NT2/D1 (cell line): Measurements from ENCODE around the gene CLCA4.

Experiments
- DNase-seq: peaks from one replicate; pipeline ENCODE4 v3.0.0-alpha.2; 2011; ENCODE audit warnings: low read depth, low spot score
- H3K27me3 ChIP-seq: 2 replicates; pipeline ENCODE4 v1.6.0; 2011; ENCODE audit warnings: mild to moderate bottlenecking; ENCODE audit not compliant: insufficient read length, insufficient read depth
- H3K36me3 ChIP-seq: 2 replicates; pipeline ENCODE4 v1.6.1; 2011; ENCODE audit warnings: mild to moderate bottlenecking, low read length, mixed read lengths; ENCODE audit not compliant: insufficient read depth, insufficient read length
- H3K4me1 ChIP-seq: 2 replicates; pipeline ENCODE4 v1.5.1; 2011; ENCODE audit not compliant: insufficient read depth, insufficient read length
- H3K4me3 ChIP-seq: 2 replicates; pipeline ENCODE4 v1.5.1; 2011; ENCODE audit warnings: low read depth; ENCODE audit not compliant: insufficient read length
- H3K9ac ChIP-seq: 2 replicates; pipeline ENCODE4 v1.6.0; 2011; ENCODE audit warnings: low read depth; ENCODE audit not compliant: insufficient read length
- H3K9me3 ChIP-seq: 2 replicates; pipeline ENCODE4 v1.5.1; 2011; ENCODE audit warnings: mild to moderate bottlenecking, low read length; ENCODE audit not compliant: insufficient read depth
- SUZ12 ChIP-seq: IDR thresholded peaks from 2 replicates; pipeline ENCODE4 v1.6.1; 2011; ENCODE audit not compliant: insufficient read length, insufficient read depth; ENCODE audit errors: extremely low read depth
- YY1 ChIP-seq: IDR thresholded peaks from 2 replicates; pipeline ENCODE4 v1.6.1; 2011; ENCODE audit not compliant: insufficient read length, insufficient read depth
- ZNF274 ChIP-seq: IDR thresholded peaks from 2 replicates; pipeline ENCODE4 v1.6.1; 2011; ENCODE audit warnings: mild to moderate bottlenecking, low read depth, low read length

Gene CLCA4

GRCh38 chr1:86517336-86517735 lies 29.5 kb upstream of the CLCA4 start:
- no peaks in the 10 kb centered on the region for H3K27me3 ChIP-seq
- H3K4me3 ChIP-seq: no peak overlapping the region
- DNase-seq: no peak
- no peaks in the 10 kb centered on the region for H3K36me3 ChIP-seq
- TF ChIP-seq YY1: no peak
- no peaks in the 10 kb centered on the region for H3K4me1 ChIP-seq
- H3K9me3 ChIP-seq: no peaks in the 10 kb centered on the region
- H3K9ac ChIP-seq: no peak overlapping the region

GRCh38 chr1:86520789-86521521 lies 25.9 kb upstream of the CLCA4 start:
- TF ChIP-seq ZNF274: no peak
- TF ChIP-seq YY1: no peak
- no peak for TF ChIP-seq SUZ12
- DNase-seq: no peak
- H3K9ac ChIP-seq: no peak overlapping the region
- no peak overlapping the region for H3K4me3 ChIP-seq
- no peaks in the 10 kb centered on the region for H3K36me3 ChIP-seq
- peaks cover 25% of the 10 kb centered on the region for H3K9me3 ChIP-seq
- H3K27me3 ChIP-seq: no peaks in the 10 kb centered on the region
- no peaks in the 10 kb centered on the region for H3K4me1 ChIP-seq

GRCh38 chr1:86521522-86521891 lies 25.4 kb upstream of the CLCA4 start:
- Histone ChIP-seq H3K36me3 (no peaks in the 10 kb centered on the region), H3K27me3 (no peaks in the 10 kb centered on the region), H3K4me1 (no peaks in the 10 kb centered on the region), H3K4me3 (no peak overlapping the region), H3K9ac (no peak overlapping the region), H3K9me3 (peaks cover 25% of the 10 kb centered on the region)
- DNase-seq: no peak
- TF ChIP-seq ZNF274: no peak
- no peak for TF ChIP-seq YY1
- no peak for TF ChIP-seq SUZ12

GRCh38 chr1:86522240-86522639 lies 24.6 kb upstream of the CLCA4 start:
- Histone ChIP-seq H3K36me3 (no peaks in the 10 kb centered on the region), H3K4me1 (no peaks in the 10 kb centered on the region), H3K27me3 (no peaks in the 10 kb centered on the region), H3K9ac (no peak overlapping the region), H3K9me3 (peaks cover 25% of the 10 kb centered on the region), H3K4me3 (no peak overlapping the region)
- TF ChIP-seq ZNF274: no peak
- TF ChIP-seq SUZ12: no peak
- TF ChIP-seq YY1: no peak
- DNase-seq: no peak

GRCh38 chr1:86523670-86524354 lies 23.1 kb upstream of the CLCA4 start:
- no peak overlapping the region for H3K4me3 ChIP-seq
- no peaks in the 10 kb centered on the region for H3K36me3 ChIP-seq
- peaks cover 25% of the 10 kb centered on the region for H3K9me3 ChIP-seq
- H3K4me1 ChIP-seq: no peaks in the 10 kb centered on the region
- H3K27me3 ChIP-seq: no peaks in the 10 kb centered on the region
- H3K9ac ChIP-seq: no peak overlapping the region
- DNase-seq: no peak
- TF ChIP-seq ZNF274 (no peak), YY1 (no peak), SUZ12 (no peak)

- H3K9me3 ChIP-seq: peaks cover 25% of the 10 kb centered on the region
- TF ChIP-seq YY1 (no peak), SUZ12 (no peak), ZNF274 (no peak)
- H3K27me3 ChIP-seq: no peaks in the 10 kb centered on the region
- no peaks in the 10 kb centered on the region for H3K36me3 ChIP-seq
- no peaks in the 10 kb centered on the region for H3K4me1 ChIP-seq
- H3K4me3 ChIP-seq: no peak overlapping the region
- DNase-seq: no peak
- no peak overlapping the region for H3K9ac ChIP-seq
Measured at GRCh38 chr1:86527306-86527705, 19.6 kb upstream of the CLCA4 start.

- TF ChIP-seq SUZ12: no peak
- TF ChIP-seq YY1: no peak
- TF ChIP-seq ZNF274: no peak
- no peak overlapping the region for H3K4me3 ChIP-seq
- H3K9me3 ChIP-seq: peaks cover 3% of the 10 kb centered on the region; the same call in 1 of the 2 replicates
- no peak for DNase-seq
- no peaks in the 10 kb centered on the region for H3K4me1 ChIP-seq
- H3K9ac ChIP-seq: no peak overlapping the region
- H3K27me3 ChIP-seq: no peaks in the 10 kb centered on the region
- H3K36me3 ChIP-seq: no peaks in the 10 kb centered on the region
Measured at GRCh38 chr1:86530211-86530845, 16.6 kb upstream of the CLCA4 start.
